GM23338 (cell line): ENCODE data around the gene ADAM10. TPM values are rescaled to one million over a fixed set of nuclear protein-coding genes. Genes with fewer than 3 reads are reported as not detected.

Source experiments
- ATAC-seq: fragments of 200-7000 bp; cut with Tn5 transposase; 3 replicates; pipeline ENCODE4 v1.9.1; 2020
- DNase-seq: peaks from one replicate; pipeline ENCODE4 v3.0.0-alpha.2; 2015; ENCODE audit warnings: low spot score
- H2AFZ ChIP-seq: fragments of 200-600 bp; sonication (generic); 2 replicates; pipeline ENCODE4 v1.8.0; 2016; ENCODE audit warnings: antibody characterized with exemption, mild to moderate bottlenecking, moderate library complexity
- H3F3A ChIP-seq: fragments of 200-600 bp; sonication (generic); replicated peaks from 2 replicates; pipeline ENCODE4 v1.8.0; 2017; ENCODE audit warnings: antibody characterized with exemption, mixed run types, low read depth
- H3K27ac ChIP-seq: fragments of 200-600 bp; sonication (generic); 2 replicates; pipeline ENCODE4 v1.6.1; 2016; ENCODE audit warnings: low read depth
- H3K27me3 ChIP-seq: fragments of 200-600 bp; sonication (generic); 2 replicates; pipeline ENCODE4 v1.8.0; 2016; ENCODE audit warnings: mild to moderate bottlenecking, mixed run types, moderate library complexity; ENCODE audit not compliant: insufficient read depth
- H3K36me3 ChIP-seq: fragments of 200-600 bp; sonication (generic); 2 replicates; pipeline ENCODE4 v1.8.0; 2016; ENCODE audit warnings: mild to moderate bottlenecking; ENCODE audit not compliant: insufficient read depth
- H3K4me1 ChIP-seq: fragments of 200-600 bp; sonication (generic); 2 replicates; pipeline ENCODE4 v1.8.0; 2016; ENCODE audit warnings: mild to moderate bottlenecking, moderate library complexity; ENCODE audit not compliant: insufficient read depth
- H3K4me2 ChIP-seq: fragments of 200-600 bp; sonication (generic); 2 replicates; pipeline ENCODE4 v1.7.1; 2017; ENCODE audit warnings: mixed run types
- H3K4me3 ChIP-seq: fragments of 200-600 bp; sonication (generic); 2 replicates; pipeline ENCODE4 v1.6.1; 2016; ENCODE audit warnings: mixed run types
- H3K79me2 ChIP-seq: fragments of 200-600 bp; sonication (generic); replicated peaks from 2 replicates; pipeline ENCODE4 v1.8.0; 2017; ENCODE audit warnings: mild to moderate bottlenecking; ENCODE audit not compliant: insufficient read depth
- H3K9me2 ChIP-seq: fragments of 200-600 bp; sonication (generic); 2 replicates; pipeline ENCODE4 v1.8.0; 2017; ENCODE audit not compliant: insufficient read depth
- H4K20me1 ChIP-seq: fragments of 200-600 bp; sonication (generic); replicated peaks from 2 replicates; pipeline ENCODE4 v1.8.0; 2017; ENCODE audit warnings: mild to moderate bottlenecking; ENCODE audit not compliant: insufficient read depth
- H3K27ac Mint-ChIP-seq: 2 replicates; pipeline ENCODE4 v1.8.0; 2020; ENCODE audit warnings: inconsistent platforms, mild to moderate bottlenecking, moderate library complexity, mixed read lengths
- H3K27me3 Mint-ChIP-seq: 3 replicates; pipeline ENCODE4 v1.8.0; 2022; ENCODE audit warnings: low read depth, mild to moderate bottlenecking, moderate library complexity, mixed read lengths, inconsistent platforms; ENCODE audit not compliant: insufficient read depth, poor library complexity
- H3K36me3 Mint-ChIP-seq: 3 replicates; pipeline ENCODE4 v1.8.0; 2021; ENCODE audit warnings: low read depth, mild to moderate bottlenecking, inconsistent platforms, moderate library complexity, mixed read lengths
- H3K4me1 Mint-ChIP-seq: 3 replicates; pipeline ENCODE4 v1.8.0; 2020; ENCODE audit warnings: mild to moderate bottlenecking, inconsistent platforms, mixed read lengths
- H3K4me3 Mint-ChIP-seq: 3 replicates; pipeline ENCODE4 v1.8.0; 2021; ENCODE audit warnings: moderate library complexity, mild to moderate bottlenecking, inconsistent platforms, mixed read lengths
- H3K9me3 Mint-ChIP-seq: 3 replicates; pipeline ENCODE4 v1.8.0; 2020; ENCODE audit warnings: moderate library complexity, mild to moderate bottlenecking, inconsistent platforms, mixed read lengths
- CREB1 ChIP-seq: fragments of 250-450 bp; sonication (Bioruptor Pico); IDR thresholded peaks from 2 replicates; pipeline ENCODE4 v1.5.0; 2020; ENCODE audit warnings: low read depth, mild to moderate bottlenecking, moderate library complexity
- EZH2 ChIP-seq: fragments of 200-600 bp; sonication (generic); IDR thresholded peaks from one replicate; pipeline ENCODE4 v1.8.0; 2017; ENCODE audit warnings: antibody characterized with exemption, mild to moderate bottlenecking, low read depth; ENCODE audit not compliant: unreplicated experiment
- EZH2phosphoT487 ChIP-seq: fragments of 200-600 bp; sonication (generic); IDR thresholded peaks from one replicate; pipeline ENCODE4 v1.8.1; 2018; ENCODE audit warnings: antibody characterized with exemption; ENCODE audit not compliant: unreplicated experiment
- JUNB ChIP-seq: IDR thresholded peaks from one replicate; pipeline ENCODE4 v1.6.1; 2016; ENCODE audit warnings: antibody characterized with exemption; ENCODE audit not compliant: unreplicated experiment
- NANOG ChIP-seq: IDR thresholded peaks from 2 replicates; pipeline ENCODE4 v1.6.1; 2016; ENCODE audit warnings: antibody characterized with exemption, borderline replicate concordance
- POLR2AphosphoS5 ChIP-seq: IDR thresholded peaks from 2 replicates; pipeline ENCODE4 v1.6.1; 2016; ENCODE audit warnings: antibody characterized with exemption, low read depth
- ZNF331 ChIP-seq: fragments of 250-450 bp; sonication (Bioruptor Pico); IDR thresholded peaks from 2 replicates; pipeline ENCODE4 v1.5.0; 2020; ENCODE audit warnings: low read depth, mild to moderate bottlenecking, moderate library complexity
- polyA plus RNA-seq: library from polyadenylated mRNA; unstranded; fragments of >200 nt; fragmentation: Nextera tagmentation; extraction: Ambion mirVana; gene quantifications from 2 replicates; pipeline ENCODE4 v1.2.1, GENCODE V29; 2016
- small RNA-seq: library from RNA; depleted of rRNA; stranded (forward); fragments of <200 nt; gene quantifications from one replicate; pipeline ENCODE3, GENCODE V24; 2014; ENCODE audit warnings: low replicate concordance
- total RNA-seq: library from RNA; depleted of rRNA; stranded (reverse); fragments of >200 nt; shearing (Covaris generic); gene quantifications from 2 replicates; pipeline ENCODE4 v1.2.3, GENCODE V29; 2014; rRNA removed
- TF ChIP-seq, protein P1 (sequence below): IDR thresholded peaks from 2 replicates; pipeline ENCODE4 v1.6.1; 2016; ENCODE audit warnings: antibody characterized with exemption

The ADAM10 gene
- total and polyA plus RNA-seq, 2 experiments from 2014 or later, result 25.0 to 114 TPM

GRCh38 chr15:58539548-58539947, 210.0 kb downstream of the ADAM10 start:
- H3K4me2 ChIP-seq, result no peak overlapping the region
- no peak overlapping the region for H2AFZ ChIP-seq
- H3K4me1 ChIP-seq, result no peaks in the 10 kb centered on the region
- H4K20me1 ChIP-seq, result no peaks in the 10 kb centered on the region
- Mint-ChIP-seq H3K27me3 (peaks cover 7% of the 10 kb centered on the region), H3K9me3 (no peaks in the 10 kb centered on the region), H3K36me3 (no peaks in the 10 kb centered on the region), H3K4me3 (no peak overlapping the region), H3K4me1 (peaks cover 4% of the 10 kb centered on the region; the same call in 2 of the 3 replicates), H3K27ac (no peak overlapping the region)
- no peaks in the 10 kb centered on the region for H3K27me3 ChIP-seq
- no peak overlapping the region for H3K27ac ChIP-seq
- no peak overlapping the region for H3K4me3 ChIP-seq
- no peaks in the 10 kb centered on the region for H3K9me2 ChIP-seq
- no peak for DNase-seq
- TF ChIP-seq JUNB, result no peak
- TF ChIP-seq ZNF331 (CRISPR knock-in tag), result no peak
- TF ChIP-seq CREB1 (CRISPR knock-in tag), result no peak
- no peak for TF ChIP-seq NANOG
- no peak for TF ChIP-seq EZH2
- no peak for TF ChIP-seq POLR2AphosphoS5
- TF ChIP-seq EZH2phosphoT487, result no peak
- TF ChIP-seq, protein P1, sequence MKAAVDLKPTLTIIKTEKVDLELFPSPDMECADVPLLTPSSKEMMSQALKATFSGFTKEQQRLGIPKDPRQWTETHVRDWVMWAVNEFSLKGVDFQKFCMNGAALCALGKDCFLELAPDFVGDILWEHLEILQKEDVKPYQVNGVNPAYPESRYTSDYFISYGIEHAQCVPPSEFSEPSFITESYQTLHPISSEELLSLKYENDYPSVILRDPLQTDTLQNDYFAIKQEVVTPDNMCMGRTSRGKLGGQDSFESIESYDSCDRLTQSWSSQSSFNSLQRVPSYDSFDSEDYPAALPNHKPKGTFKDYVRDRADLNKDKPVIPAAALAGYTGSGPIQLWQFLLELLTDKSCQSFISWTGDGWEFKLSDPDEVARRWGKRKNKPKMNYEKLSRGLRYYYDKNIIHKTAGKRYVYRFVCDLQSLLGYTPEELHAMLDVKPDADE, result no peak
- H3F3A ChIP-seq, result no peaks in the 10 kb centered on the region
- no peaks in the 10 kb centered on the region for H3K79me2 ChIP-seq
- no peak for ATAC-seq
- H3K36me3 ChIP-seq, result no peaks in the 10 kb centered on the region

DNA sequence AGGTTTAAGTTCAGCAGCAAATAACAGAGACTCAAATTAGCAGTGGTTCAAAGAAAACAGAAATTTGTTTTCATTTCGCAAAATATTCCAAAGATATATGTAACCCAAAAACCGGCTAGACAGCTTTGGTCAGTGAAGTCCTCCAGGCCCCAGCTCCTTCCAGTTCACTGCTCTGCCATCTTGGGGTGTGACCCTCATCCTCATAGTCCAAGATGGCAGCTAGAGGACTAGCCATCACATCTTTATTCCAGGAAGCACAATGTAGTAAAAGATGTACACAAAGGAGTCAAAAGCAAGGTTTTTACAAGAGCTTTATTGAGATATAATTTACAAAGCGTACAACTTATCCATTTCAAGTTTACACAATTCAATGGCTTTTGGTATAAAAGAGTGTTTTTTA, 210.6 kb downstream of the ADAM10 start:
- H3K9me2 ChIP-seq, result no peaks in the 10 kb centered on the region
- no peaks in the 10 kb centered on the region for H3K36me3 ChIP-seq
- H3K9me3 Mint-ChIP-seq, result no peaks in the 10 kb centered on the region
- H3K27ac ChIP-seq, result no peak overlapping the region
- no peak overlapping the region for H3K4me3 ChIP-seq
- H3K4me1 ChIP-seq, result no peaks in the 10 kb centered on the region
- no peaks in the 10 kb centered on the region for H3K36me3 Mint-ChIP-seq
- no peak overlapping the region for H3K4me3 Mint-ChIP-seq
- H3K79me2 ChIP-seq, result no peaks in the 10 kb centered on the region
- H3K27me3 ChIP-seq, result no peaks in the 10 kb centered on the region
- no peaks in the 10 kb centered on the region for H4K20me1 ChIP-seq
- DNase-seq (no peak), ATAC-seq (no peak)
- H2AFZ ChIP-seq, result no peak overlapping the region
- H3K27ac Mint-ChIP-seq, result no peak overlapping the region
- H3K27me3 Mint-ChIP-seq, result peaks cover 7% of the 10 kb centered on the region
- TF ChIP-seq ZNF331 (CRISPR knock-in tag), result no peak
- no peak overlapping the region for H3K4me2 ChIP-seq
- H3K4me1 Mint-ChIP-seq, result peaks cover 4% of the 10 kb centered on the region; the same call in 2 of the 3 replicates
- no peaks in the 10 kb centered on the region for H3F3A ChIP-seq

Small RNA genes within 50 kb of the gene (small RNA-seq; reads per million reads assigned to genes)
- gene AC091046.1 (not detected), gene RF00012 (not detected)

Other genes starting within 250 kb of the ADAM10 start
- gene MINDY2, start 21.6 kb upstream of the ADAM10 start, total RNA-seq, result 36.3 and 40.3 TPM in 2 replicates
- 34.0 and 47.9 TPM in 2 replicates for gene MINDY2, start 21.6 kb upstream of the ADAM10 start, polyA plus RNA-seq
- 165 and 210 TPM in 2 replicates for gene SLTM, start 184.0 kb upstream of the ADAM10 start, total RNA-seq
- gene SLTM, start 184.0 kb upstream of the ADAM10 start, polyA plus RNA-seq, result 398 and 476 TPM in 2 replicates
- gene RNF111, start 238.0 kb upstream of the ADAM10 start, total RNA-seq, result 24.4 and 24.5 TPM in 2 replicates
- gene RNF111, start 238.0 kb upstream of the ADAM10 start, polyA plus RNA-seq, result 12.8 and 14.4 TPM in 2 replicates